GM18873 (cell line): ENCODE data around the gene OBSCN.

Source experiments
- ATAC-seq: cut with Tn5 transposase; IDR thresholded peaks from one replicate; pipeline ENCODE4 v1.9.1; 2021; ENCODE audit warnings: mild to moderate bottlenecking, moderate library complexity, moderate number of reproducible peaks; ENCODE audit not compliant: unreplicated experiment, low FRiP score

The OBSCN gene

DNA sequence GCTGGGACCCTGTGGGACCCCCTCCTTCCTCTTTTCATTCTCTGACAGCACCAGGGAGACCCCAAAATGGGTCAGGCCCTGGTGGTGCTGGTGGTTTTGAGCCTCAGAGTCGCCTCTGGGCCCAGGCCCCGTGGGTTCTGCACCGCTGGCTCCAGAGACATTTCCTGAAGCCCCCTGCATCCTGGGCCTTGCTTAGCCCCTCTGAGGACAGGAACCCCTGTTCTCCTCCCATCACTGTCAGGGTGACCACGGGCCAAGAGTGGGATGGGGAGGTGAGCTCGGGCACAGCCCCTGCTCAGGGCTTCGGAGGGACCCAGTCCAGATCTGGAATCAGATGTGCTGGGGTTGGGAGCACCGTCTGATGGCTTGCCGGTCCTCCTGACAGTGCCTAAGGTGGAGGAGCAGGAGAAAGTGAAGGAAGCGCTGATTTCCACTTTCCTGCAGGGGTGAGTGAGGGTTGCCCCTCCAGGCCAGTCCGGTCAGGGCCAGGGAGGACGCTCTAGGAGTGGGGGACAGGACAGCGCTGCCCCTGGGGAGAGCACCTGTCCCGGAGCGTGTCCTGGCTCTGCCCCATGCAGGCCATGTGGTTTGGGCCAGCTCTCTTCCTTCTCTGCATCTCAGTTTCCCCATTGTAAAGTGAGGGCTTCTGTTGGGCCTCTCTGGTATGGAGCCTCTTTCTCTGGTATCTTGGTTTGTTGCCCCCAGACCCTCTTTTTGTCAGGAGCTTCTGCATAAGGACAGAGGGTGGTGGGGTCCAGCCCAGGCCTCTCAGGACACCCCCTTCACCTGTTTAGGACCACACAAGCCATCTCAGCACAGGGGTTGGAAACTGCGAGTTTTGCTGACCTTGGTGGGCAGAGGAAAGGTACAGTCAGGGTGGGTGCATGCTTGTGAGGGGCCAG, 127.8 kb downstream of the OBSCN start:
- ATAC-seq, result no peak

DNA sequence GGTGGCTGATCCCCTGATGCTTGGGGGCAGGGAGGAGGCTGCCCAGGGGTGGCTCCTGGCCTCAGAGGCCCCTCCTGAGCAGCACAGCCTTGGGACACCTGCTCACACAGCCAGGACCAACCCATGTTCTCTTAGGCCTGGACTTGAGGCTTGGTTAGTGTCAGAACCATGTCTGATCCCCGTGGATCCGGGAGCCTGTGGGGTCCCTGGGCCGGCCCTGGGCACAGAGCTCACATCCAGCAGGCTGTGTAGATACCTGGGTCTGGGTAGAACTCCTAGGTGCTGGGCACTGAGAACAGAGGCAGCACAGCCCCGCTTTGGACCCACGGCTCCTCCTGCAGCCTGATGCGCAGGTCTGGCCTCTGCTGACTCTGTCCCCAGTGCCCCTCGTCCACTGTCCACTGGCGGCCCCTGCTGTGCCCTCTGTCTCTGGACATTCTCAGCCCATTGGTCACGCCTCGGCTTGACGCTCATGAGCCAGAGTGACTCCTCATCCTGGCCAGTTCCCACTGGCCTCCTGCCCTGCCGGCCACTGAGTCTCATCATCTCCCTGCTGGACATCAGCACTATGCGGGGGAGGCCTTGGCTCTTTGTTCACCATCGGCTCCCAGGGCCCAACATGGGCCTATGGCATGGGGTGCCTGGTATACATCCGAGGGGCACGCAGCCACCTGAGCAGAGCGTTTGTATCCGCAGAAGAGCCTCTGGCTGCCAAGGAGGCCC, 128.6 kb downstream of the OBSCN start:
- no peak for ATAC-seq

DNA sequence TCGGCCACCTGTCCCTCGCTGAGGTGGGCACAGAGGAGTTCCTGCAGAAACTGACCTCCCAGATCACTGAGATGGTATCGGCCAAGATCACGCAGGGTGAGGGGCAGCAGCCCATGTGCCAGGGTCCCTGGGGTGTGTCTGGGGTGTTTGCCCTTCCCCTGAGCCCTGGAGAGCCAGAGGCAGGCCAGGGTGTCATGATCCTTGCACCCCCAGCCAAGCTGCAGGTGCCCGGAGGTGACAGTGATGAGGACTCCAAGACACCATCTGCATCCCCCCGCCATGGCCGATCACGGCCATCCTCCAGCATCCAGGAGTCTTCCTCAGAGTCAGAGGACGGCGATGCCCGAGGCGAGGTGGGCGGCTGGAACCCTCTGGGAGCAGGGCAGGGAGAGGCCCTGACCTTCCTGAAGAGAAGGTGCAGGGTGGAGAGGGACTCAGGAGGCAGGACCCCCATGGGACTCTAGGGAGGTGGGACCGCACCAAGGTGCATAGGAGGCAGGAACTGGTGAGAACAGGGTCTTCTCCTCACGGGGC, 129.3 kb downstream of the OBSCN start:
- no peak for ATAC-seq

DNA sequence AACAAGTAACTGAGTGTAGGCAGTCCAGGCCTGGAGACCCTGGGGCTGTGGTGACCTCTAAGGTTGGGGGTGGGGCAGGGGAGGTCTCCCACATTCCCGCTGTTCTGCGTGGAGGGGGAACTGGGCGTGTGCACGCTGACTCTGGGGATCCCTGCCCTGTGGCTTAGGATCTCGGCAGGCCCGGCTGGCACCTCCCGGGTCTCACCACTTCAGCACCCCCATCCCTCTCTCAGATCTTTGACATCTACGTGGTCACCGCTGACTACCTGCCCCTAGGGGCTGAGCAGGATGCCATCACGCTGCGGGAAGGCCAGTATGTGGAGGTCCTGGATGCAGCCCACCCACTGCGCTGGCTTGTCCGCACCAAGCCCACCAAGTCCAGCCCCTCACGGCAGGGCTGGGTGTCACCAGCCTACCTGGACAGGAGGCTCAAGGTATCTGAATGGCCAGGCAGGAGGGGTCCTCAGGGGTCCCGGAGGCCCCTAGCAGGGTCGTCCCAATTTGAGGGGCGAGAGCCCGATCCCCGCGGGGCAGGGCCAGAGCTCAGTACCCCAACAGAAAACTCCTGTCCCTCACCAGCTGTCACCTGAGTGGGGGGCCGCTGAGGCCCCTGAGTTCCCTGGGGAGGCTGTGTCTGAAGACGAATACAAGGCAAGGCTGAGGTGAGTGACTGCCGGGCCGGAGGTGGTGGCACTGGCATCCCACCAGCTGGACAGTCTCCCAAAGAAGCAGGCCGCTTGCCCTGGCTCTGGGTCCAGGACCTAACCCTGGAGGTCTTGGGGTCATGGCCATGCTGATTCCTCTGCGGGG, 130.1 kb downstream of the OBSCN start:
- ATAC-seq, result no peak

DNA sequence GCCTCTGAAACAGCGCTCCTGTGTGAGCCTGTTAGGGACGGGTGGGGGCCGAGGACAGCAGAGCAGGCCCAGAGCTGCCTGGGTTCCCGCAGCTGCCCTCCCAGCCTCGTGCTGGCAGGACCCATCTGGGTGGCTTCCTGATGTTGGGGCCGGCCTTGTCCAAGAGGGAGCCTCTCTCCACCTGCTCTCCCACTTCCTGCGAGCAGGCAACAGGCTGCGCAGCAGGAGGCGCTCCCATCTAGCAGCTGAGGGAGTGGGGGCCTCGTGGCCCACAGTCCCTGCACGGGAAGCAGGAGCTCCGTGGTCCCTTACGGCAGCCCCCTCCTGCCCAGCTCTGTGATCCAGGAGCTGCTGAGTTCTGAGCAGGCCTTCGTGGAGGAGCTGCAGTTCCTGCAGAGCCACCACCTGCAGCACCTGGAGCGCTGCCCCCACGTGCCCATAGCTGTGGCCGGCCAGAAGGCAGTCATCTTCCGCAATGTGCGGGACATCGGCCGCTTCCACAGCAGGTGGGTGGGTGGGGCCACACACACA, 130.7 kb downstream of the OBSCN start:
- ATAC-seq, result no peak

DNA sequence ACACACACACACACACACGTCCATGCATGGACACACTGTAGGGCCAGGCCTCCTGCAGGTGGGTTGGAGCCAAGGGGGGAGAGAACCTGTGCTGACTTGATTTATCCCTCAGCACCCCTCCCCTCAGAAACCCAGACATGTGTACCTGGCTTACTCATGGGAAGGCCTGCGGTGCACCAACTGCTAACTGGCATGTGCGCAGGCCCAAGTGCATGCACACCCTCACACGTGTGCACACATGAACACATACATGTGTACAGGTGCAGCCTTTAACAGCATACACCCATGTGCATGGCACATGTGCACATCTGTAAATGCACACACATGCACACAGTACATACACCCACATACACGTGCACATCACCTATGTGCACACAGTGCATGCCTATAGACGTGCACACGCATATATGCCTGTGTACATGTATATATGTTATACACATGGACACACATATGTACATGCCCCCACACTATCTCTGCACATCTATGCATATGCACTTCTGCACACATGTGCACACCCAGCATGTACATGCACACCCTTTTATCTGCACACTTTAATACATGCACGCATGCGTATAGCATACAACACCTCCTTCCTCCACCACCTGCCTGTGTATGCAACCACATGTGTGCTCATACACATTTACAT, 131.3 kb downstream of the OBSCN start:
- no peak for ATAC-seq

DNA sequence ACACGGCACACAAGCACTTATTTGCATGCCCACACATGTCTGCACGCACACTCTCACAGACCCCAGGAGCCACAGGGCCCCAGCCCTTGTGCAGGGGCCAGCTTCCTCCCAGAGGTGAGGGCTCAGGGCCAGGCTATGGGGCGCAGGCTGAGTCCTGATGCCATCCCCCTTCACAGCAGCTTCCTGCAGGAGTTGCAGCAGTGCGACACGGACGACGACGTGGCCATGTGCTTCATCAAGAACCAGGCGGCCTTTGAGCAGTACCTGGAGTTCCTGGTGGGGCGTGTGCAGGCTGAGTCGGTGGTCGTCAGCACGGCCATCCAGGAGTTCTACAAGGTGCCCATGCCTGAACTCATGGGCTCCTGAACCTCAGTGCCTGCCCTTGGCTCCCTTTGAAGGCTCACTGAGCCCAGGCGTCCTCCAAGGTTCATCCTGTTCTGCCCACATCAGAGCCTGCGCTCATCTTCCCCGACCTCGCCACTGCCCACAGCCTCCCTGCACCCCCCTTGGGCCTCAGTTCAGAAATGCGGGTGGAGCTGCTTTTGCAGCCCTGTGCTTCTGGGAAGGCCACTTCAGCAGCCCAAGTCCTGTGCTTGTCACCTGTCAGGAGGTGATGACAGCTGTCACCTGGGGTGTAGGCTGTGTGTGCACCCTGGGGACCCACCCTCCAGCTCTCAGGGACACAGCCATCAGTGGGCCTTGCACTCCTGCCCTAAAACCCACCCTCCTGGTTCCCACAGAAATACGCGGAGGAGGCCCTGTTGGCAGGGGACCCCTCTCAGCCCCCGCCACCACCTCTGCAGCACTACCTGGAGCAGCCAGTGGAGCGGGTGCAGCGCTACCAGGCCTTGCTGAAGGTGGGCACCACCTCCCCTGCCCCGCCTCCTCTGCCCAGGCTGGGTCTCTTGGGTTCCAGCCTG, 132.2 kb downstream of the OBSCN start:
- ATAC-seq, result no peak

DNA sequence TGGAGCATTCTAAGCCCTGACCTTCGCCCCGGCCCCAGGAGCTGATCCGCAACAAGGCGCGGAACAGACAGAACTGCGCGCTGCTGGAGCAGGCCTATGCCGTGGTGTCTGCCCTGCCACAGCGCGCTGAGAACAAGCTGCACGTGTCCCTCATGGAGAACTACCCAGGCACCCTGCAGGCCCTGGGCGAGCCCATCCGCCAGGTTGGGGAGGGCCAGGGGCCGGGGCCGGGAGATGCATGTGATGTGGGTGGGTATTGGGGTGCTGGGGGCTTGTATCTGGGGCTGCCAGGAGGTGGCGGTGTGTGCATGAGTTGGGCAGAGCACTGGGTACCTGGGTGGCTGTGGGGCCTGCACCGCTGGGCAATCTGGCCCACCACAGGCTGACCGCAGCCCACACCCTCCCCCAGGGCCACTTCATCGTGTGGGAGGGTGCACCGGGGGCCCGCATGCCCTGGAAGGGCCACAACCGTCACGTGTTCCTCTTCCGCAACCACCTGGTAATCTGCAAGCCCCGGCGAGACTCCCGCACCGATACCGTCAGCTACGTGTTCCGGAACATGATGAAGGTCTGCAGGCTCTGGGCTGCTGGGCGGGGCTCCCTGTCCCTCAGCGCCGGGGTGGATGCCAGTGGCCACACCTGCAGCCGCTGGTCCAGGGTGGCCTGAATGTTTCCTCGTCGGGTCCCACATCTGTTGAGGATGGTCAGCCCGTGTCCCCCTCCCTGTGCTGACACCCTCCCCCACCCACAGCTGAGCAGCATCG, 133.0 kb downstream of the OBSCN start:
- ATAC-seq, result no peak

DNA sequence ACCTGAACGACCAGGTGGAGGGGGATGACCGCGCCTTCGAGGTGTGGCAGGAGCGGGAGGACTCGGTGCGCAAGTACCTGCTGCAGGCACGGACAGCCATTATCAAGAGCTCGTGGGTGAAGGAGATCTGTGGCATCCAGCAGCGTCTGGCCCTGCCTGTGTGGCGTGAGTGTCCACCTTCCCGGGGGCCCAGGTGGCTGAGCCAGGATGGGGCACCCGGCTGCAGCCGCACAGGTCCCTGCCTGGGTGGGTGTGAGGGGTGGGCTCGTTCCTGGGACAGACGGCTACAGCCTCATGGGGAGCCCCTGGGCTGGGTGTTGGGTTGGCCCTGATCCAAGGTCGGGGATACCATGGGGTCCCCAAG, 133.6 kb downstream of the OBSCN start:
- ATAC-seq, result no peak

DNA sequence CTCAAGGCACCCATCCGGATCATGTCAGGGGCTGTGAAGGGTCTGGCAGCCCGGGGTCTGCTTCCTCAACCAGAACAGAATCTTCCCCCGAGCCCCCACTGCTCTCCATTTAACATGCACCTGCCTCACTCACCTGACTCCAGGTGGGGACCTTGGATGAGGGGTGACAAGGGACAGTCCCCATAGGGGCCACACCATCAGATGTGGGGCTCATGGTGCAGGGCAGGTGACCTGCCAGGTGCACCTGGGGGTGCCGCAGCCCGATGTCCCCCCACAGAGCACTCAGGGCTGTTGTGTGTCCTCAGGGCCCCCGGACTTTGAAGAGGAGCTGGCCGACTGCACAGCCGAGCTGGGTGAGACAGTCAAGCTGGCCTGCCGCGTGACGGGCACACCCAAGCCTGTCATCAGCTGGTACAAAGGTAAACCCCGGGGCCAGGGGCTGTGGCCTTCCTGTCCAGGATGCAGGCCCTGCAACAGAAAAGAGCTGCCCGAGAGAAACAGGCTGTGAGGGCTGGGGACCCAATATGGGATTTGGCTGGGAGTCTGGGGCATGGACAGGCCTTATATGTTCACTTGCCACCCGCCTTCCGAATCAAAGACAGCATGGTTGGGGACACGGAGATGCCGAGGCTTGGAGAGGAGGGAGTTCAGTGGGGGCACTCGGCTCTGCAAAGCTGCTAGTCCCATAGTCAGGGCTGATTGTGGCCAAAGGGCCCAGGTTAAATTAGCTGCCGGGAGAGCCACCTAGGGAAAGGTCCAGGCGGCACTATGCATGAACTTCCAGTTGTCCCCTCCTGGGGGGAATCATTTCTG, 134.2 kb downstream of the OBSCN start:
- ATAC-seq, result no peak

DNA sequence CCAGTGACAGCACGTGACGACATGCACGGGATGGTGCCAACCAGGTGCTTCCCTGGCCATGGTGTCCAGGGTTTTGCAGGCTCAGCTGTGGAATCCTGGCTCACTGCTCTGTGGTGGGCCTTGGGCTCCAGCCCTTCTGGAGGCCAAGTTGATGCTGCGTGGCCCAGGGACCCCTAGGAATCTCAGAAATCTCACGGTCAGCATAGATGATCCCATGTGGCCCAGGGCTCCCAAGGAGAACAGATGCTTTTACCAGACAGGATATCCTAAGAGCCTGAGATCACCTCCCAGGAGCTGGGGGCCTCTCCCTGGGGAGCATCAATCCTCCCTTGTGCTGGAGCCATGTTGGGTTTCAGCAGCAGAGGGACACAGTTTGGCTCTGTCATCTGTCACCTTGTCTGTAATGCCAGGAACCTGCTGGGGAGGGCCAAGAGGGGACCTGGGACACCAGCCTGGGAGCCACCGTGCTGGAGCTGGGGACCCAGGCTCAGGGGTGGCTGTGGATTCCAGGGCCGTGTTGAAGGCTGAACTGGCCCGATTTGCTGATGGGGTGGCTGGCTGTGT, 134.9 kb downstream of the OBSCN start:
- no peak for ATAC-seq

DNA sequence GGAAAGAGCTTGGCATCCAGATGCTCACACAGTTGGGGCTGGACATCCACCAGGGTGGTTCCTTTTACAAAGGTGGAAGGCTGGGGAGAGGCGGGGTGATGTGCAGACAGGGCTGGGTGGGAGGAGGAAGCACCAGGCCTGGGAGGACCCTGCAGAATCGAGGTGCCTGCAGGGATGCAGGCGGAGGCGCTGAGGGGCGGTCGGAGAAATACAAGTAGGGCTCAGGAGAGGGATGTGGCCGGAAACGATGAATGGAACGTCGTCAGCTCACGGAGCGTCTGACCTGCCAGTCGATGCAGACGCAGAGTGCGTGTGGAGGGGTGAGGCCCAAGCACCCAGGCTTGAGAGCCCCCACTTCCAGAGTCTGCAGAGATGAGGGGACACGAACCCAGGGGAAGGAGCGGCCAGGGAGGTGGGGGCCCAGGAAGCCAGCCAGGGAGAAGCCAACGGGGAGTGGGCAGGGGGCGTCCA, 135.4 kb downstream of the OBSCN start:
- ATAC-seq, result no peak

DNA sequence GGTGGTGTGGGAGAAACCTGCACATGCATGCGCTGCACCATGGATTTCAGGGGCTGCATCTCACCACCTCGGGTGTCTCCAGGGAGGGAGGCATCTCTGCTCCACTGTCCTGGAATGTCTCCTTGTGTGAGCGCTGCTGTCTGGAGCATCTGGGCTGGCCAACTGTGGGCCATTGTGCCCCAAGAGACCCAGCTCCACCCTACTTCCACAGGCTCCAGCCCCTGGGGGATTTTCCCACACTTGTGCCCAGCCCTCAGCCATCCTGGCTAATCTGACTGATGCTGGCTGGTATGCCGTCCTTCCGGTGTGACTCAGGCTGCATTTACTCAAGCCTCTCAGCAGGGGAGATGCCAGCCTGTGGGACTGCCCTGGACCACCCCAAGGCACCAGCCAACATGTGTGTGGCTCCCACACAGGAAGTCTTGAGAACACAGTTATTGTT, 136.8 kb downstream of the OBSCN start:
- no peak for ATAC-seq

DNA sequence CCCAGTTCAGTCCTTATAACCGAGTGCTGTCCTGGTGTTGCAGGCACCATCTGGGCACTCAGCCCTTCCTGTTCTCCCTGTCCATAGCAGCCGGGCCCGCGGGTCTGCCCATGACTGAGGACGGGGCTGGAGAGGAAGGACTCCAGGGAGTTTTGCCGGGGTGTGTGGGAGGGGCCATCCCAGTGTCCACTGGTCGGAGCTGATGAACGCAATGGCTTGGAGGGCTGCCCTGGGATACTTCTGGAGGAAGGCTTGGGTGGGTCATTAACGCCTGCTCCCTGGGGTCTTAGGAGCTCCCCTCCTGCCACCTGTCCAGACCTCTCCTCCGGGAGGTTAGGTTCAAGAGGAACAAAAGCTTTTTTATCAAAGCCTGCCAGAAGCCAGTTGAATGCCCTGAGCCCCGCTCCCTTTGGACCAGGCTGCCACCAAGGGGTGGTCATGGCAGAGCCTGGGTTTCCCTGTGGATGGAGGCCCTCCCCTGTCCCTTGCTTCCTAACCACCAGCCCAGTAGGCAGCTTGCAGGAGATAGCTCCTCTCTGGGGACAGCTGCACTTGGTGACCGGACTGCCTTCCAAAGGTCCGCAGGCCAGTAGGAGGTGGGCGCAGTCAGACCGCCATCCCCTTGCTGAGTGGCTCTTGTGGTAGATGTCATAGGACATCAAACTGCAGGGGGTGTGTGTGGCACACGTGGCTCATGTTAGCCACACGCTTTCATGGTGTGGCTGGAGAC, 137.5 kb downstream of the OBSCN start:
- ATAC-seq, result no peak

DNA sequence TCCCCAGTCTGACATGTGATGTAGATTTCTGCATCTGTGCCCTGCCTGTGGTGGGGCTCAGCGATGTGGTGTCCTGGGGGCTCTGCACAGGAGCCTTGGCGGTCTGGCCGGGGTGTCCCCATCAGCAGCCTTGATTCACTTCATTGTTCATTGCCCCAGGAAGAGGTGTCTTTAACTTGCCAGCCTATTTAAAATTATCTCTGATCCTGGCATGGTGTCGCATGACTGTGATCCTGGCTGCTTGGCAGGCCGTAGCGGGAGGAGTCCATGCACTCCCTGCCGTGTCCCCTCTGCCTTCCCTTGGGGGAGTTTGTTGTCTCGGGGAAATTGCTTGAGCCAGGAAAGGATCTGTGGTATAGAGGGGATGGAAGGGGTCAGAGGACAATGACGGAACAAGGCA, 138.9 kb downstream of the OBSCN start:
- no peak for ATAC-seq

DNA sequence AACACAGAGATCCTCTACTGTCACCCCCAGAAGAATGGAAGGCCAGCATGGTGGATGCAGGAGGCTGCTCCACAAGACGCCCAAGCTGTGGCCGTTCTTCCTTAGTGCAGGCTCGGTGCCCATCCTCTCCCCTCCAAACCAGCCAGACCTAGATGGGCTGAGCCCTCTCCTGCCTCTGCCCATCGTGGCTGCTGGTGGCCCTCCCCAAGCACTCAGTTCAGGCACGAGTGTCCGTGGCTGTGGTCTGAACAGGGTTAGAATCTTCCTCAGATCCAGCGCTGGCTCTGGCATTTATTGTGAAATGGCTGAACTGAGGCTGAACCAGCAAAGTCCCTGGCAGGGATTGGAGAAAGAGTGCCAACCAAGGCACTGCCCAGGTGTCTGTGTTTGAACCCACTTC, 139.3 kb downstream of the OBSCN start:
- no peak for ATAC-seq
